Activated CD4-positive, alpha-beta T cell treated with anti-CD3 and anti-CD28 coated beads for 1 hour (primary cell): ENCODE data around the gene RBM4B.
"Not testable (repeated sequence)": the region's sequence is repeated elsewhere in the genome, so short reads cannot be mapped to it uniquely, and the experiment has no call there.

Experiments
- DNase-seq: peaks from one replicate; pipeline ENCODE4 v3.0.0-alpha.2; 2020

RBM4B gene

GRCh38 chr11:66677599-66678375, at the start of gene RBM4B:
RBM4B (minus strand) TSS chr11:66677887; CDS start chr11:66677079, 808 bp downstream.
- peak; percentile 90 for DNase-seq

GRCh38 chr11:66725647-66726046, 48.0 kb upstream of the RBM4B start:
- no peak for DNase-seq

- DNase-seq = no peak
These were observed 47.4 kb upstream of the RBM4B start for GRCh38 chr11:66725114-66725513.

- not testable (repeated sequence) for DNase-seq
These were observed 46.5 kb upstream of the RBM4B start for GRCh38 chr11:66724167-66724566.

GRCh38 chr11:66723693-66724092, 46.0 kb upstream of the RBM4B start:
- no peak for DNase-seq

- no peak for DNase-seq
These were observed 45.3 kb upstream of the RBM4B start for GRCh38 chr11:66722745-66723651.

GRCh38 chr11:66721939-66722338, 44.3 kb upstream of the RBM4B start:
- no peak for DNase-seq

- DNase-seq = no peak
These were observed 43.3 kb upstream of the RBM4B start for GRCh38 chr11:66720899-66721470.

- DNase-seq = no peak
These were observed 42.7 kb upstream of the RBM4B start for GRCh38 chr11:66720223-66720898.

- DNase-seq = no peak
These were observed 41.6 kb upstream of the RBM4B start for GRCh38 chr11:66719111-66719872.

GRCh38 chr11:66718320-66718971, 40.8 kb upstream of the RBM4B start:
- no peak for DNase-seq

- DNase-seq = no peak
These were observed 40.2 kb upstream of the RBM4B start for GRCh38 chr11:66717925-66718319.

- no peak for DNase-seq
These were observed 39.3 kb upstream of the RBM4B start for GRCh38 chr11:66716996-66717395.

- DNase-seq = no peak
These were observed 37.8 kb upstream of the RBM4B start for GRCh38 chr11:66715346-66716085.

GRCh38 chr11:66713746-66714480, 36.2 kb upstream of the RBM4B start:
- DNase-seq = no peak

GRCh38 chr11:66710384-66710930, 32.8 kb upstream of the RBM4B start:
- no peak for DNase-seq

- DNase-seq = no peak
These were observed 31.0 kb upstream of the RBM4B start for GRCh38 chr11:66708701-66709100.

- DNase-seq = no peak
These were observed 30.4 kb upstream of the RBM4B start for GRCh38 chr11:66708094-66708493.

- no peak for DNase-seq
These were observed 29.8 kb upstream of the RBM4B start for GRCh38 chr11:66707486-66707885.

GRCh38 chr11:66706989-66707388, 29.3 kb upstream of the RBM4B start:
- no peak for DNase-seq
